Sigmoid colon (tissue), 4 donors: ENCODE data around the gene UCMA.

ENCODE experiments used
- EP300 ChIP-seq, 4 donors: sonication (generic); formaldehyde crosslinking; IDR thresholded peaks; one replicate each; pipeline ENCODE4 v1.6.1; 2017; ENCODE audit warnings: antibody characterized with exemption in 4 of 4
- POLR2A ChIP-seq, 2 donors: fragments of 450-650 bp; IDR thresholded peaks; one replicate each; pipeline ENCODE4 v1.6.1; 2016; ENCODE audit warnings: antibody characterized with exemption in 2 of 2, mild to moderate bottlenecking in 2 of 2, moderate library complexity in 2 of 2
- POLR2AphosphoS5 ChIP-seq, 4 donors: sonication (generic); formaldehyde crosslinking; IDR thresholded peaks; one replicate each; pipeline ENCODE4 v1.6.1; 2017; ENCODE audit warnings: antibody characterized with exemption in 4 of 4
- TF ChIP-seq, protein P1 (sequence below), 4 experiments: fragments of 450-650 bp in 3 of 4; fragments of 200-600 bp in 1 of 4; IDR thresholded peaks; one replicate each; pipeline ENCODE4 v1.5.1; 2016 to 2019; ENCODE audit warnings: antibody characterized with exemption in 4 of 4, mild to moderate bottlenecking in 3 of 4, moderate library complexity in 2 of 4

DNA sequence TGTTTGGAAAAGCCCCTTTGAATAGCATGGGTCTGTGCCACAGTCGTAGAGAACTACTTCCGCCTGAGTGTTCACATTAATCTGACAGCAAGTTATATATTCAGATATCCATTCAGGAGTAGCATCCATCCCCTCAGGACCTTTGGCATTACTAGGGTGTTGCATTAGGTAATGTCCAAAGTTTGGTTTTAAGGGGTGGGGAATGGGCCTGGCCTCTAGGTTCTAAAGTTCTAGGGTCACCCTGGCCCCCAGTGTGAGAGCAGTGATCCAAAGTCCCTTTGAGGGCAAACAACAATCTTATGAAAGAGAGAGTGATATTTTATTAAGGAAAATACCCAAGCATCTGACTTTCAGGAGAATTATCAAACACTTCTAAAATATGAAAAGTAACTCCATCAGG, 60.6 kb downstream of the UCMA start:
- TF ChIP-seq, protein P1, sequence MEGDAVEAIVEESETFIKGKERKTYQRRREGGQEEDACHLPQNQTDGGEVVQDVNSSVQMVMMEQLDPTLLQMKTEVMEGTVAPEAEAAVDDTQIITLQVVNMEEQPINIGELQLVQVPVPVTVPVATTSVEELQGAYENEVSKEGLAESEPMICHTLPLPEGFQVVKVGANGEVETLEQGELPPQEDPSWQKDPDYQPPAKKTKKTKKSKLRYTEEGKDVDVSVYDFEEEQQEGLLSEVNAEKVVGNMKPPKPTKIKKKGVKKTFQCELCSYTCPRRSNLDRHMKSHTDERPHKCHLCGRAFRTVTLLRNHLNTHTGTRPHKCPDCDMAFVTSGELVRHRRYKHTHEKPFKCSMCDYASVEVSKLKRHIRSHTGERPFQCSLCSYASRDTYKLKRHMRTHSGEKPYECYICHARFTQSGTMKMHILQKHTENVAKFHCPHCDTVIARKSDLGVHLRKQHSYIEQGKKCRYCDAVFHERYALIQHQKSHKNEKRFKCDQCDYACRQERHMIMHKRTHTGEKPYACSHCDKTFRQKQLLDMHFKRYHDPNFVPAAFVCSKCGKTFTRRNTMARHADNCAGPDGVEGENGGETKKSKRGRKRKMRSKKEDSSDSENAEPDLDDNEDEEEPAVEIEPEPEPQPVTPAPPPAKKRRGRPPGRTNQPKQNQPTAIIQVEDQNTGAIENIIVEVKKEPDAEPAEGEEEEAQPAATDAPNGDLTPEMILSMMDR (IDR thresholded peaks at IDR 0.05), result no peak
- no peak for TF ChIP-seq POLR2A (IDR thresholded peaks at IDR 0.05)
- no peak for TF ChIP-seq EP300 (IDR thresholded peaks at IDR 0.05)
- no peak for TF ChIP-seq POLR2AphosphoS5 (IDR thresholded peaks at IDR 0.05)
